PC-3 (cell line): ENCODE data around the gene CTPS1. TPM values are rescaled to one million over a fixed set of nuclear protein-coding genes. Genes with fewer than 3 reads are reported as not detected.

Source experiments
- ATAC-seq: fragments of 200-7000 bp; cut with Tn5 transposase; 2 replicates; pipeline ENCODE4 v1.9.1; 2020; ENCODE audit warnings: mild to moderate bottlenecking, moderate library complexity
- BruUV-seq: library from RNA; stranded (reverse); fragments of 400-500 nt; replicated peaks from 2 replicates; lab custom pipeline; 2021; lab: Mats Ljungman, UMichigan
- CTCF ChIA-PET: fragments of 300-600 bp; sonication (Branson Sonifier 250); formaldehyde crosslinking; loops from one replicate; lab custom pipeline; 2022; ENCODE audit warnings: antibody characterized with exemption; lab: Charles Lee
- POLR2A ChIA-PET: fragments of 300-600 bp; sonication (Branson Sonifier 250); formaldehyde crosslinking; loops from one replicate; lab custom pipeline; 2022; ENCODE audit warnings: antibody characterized with exemption; ENCODE audit not compliant: unreplicated experiment; lab: Charles Lee
- DNase-seq: peaks from one replicate; pipeline ENCODE4 v3.0.0-alpha.2; 2015
- H2AFZ ChIP-seq: fragments of 300-600 bp; sonication (generic); 2 replicates; pipeline ENCODE4 v1.6.0; 2016; ENCODE audit warnings: antibody characterized with exemption, low read length
- H3F3A ChIP-seq: fragments of 300-600 bp; sonication (generic); one replicate; pipeline ENCODE4 v1.6.0; 2017; ENCODE audit warnings: antibody characterized with exemption, low read length, control low read depth, mild to moderate bottlenecking; ENCODE audit not compliant: unreplicated experiment
- H3K27ac ChIP-seq: fragments of 300-600 bp; sonication (generic); 2 replicates; pipeline ENCODE4 v1.5.1; 2016; ENCODE audit warnings: mild to moderate bottlenecking, low read length
- H3K27me3 ChIP-seq: fragments of 300-600 bp; sonication (generic); 2 replicates; pipeline ENCODE4 v1.6.1; 2016; ENCODE audit warnings: low read length, mixed read lengths
- H3K36me3 ChIP-seq: fragments of 300-600 bp; sonication (generic); 2 replicates; pipeline ENCODE4 v1.6.1; 2016; ENCODE audit warnings: low read depth, mixed run types, low read length, mixed read lengths
- H3K4me1 ChIP-seq: fragments of 300-600 bp; sonication (generic); 2 replicates; pipeline ENCODE4 v1.5.1; 2016; ENCODE audit warnings: low read length; ENCODE audit not compliant: insufficient read depth
- H3K4me2 ChIP-seq: fragments of 300-600 bp; sonication (generic); 2 replicates; pipeline ENCODE4 v1.6.0; 2016; ENCODE audit warnings: low read length
- H3K4me3 ChIP-seq: fragments of 300-600 bp; sonication (generic); 2 replicates; pipeline ENCODE4 v1.5.1; 2016; ENCODE audit warnings: mild to moderate bottlenecking, low read length, mixed read lengths
- H3K79me2 ChIP-seq: fragments of 300-600 bp; sonication (generic); 2 replicates; pipeline ENCODE4 v1.6.1; 2017; ENCODE audit warnings: low read length, mixed read lengths
- H3K9ac ChIP-seq: fragments of 300-600 bp; sonication (generic); 2 replicates; pipeline ENCODE4 v1.6.0; 2016; ENCODE audit warnings: mild to moderate bottlenecking, low read length
- H3K9me2 ChIP-seq: fragments of 300-600 bp; sonication (generic); replicated peaks from 2 replicates; pipeline ENCODE4 v1.6.1; 2016; ENCODE audit warnings: mixed run types, low read length, mixed read lengths
- H3K9me3 ChIP-seq: fragments of 300-600 bp; sonication (generic); 2 replicates; pipeline ENCODE4 v1.6.1; 2016; ENCODE audit warnings: low read length, mixed read lengths
- H4K20me1 ChIP-seq: fragments of 300-600 bp; sonication (generic); 2 replicates; pipeline ENCODE4 v1.6.1; 2016; ENCODE audit warnings: low read length, mixed read lengths
- EZH2 ChIP-seq: fragments of 300-600 bp; sonication (generic); IDR thresholded peaks from one replicate; pipeline ENCODE4 v1.6.1; 2017; ENCODE audit warnings: antibody characterized with exemption, mild to moderate bottlenecking, low read length; ENCODE audit not compliant: unreplicated experiment
- EZH2phosphoT487 ChIP-seq: fragments of 300-600 bp; sonication (generic); IDR thresholded peaks from 2 replicates; pipeline ENCODE4 v1.6.1; 2018; ENCODE audit warnings: mild to moderate bottlenecking, antibody characterized with exemption, low read length, borderline replicate concordance
- intact Hi-C: fragments of 100-400 bp; cut with micrococcal nuclease; formaldehyde crosslinking; loops from 2 replicates; pipeline ENCODE4 v1.9.0; 2023
- total RNA-seq: library from RNA; depleted of rRNA; stranded (reverse); fragments of >200 nt; gene quantifications from 2 replicates; pipeline ENCODE4 v1.2.3, GENCODE V29; 2014
- TF ChIP-seq, protein P1 (sequence below): fragments of 300-600 bp; sonication (generic); conservative IDR thresholded peaks from 2 replicates; pipeline ENCODE4 v1.5.1; 2017; ENCODE audit warnings: antibody characterized with exemption, low read depth, mild to moderate bottlenecking, low read length

Gene CTPS1
- total RNA-seq, 1 experiment from 2014 or later, result 63.4 TPM

DNA sequence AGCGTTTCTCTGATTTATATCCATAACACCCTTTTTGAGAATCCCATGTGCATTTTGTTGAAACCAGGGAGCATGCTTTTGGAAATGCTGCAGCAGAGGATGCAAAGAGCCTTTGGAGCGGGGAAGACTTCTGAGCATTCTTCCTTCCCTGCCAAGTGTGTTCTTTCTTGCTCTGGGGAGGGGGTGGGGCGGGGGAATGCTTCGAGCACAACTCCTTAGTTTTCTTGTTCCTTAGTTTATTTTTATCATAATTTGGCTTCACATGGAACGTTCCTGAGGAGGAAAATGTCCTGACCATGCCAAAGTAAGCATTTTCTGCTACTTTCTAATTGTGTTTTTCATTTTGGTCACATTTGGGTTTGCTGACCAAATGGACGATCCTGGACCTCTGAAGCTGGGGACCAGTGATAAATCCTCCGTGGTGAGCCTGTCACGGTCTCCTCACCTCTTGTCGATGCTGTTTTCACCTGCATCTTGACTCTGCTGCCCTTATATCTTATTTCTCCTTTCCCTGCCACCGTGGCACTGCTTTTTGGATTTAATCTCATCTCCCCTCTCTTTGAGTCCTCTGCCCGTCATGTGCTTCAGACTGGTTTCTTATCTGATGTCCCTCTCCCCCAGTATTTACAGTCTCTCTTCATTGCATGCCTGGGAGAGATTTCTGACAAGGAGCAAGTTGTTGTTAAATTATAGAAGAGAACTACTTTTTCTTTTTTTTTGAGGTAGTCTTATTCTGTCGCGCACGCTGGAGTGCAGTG is 2.4 kb downstream of the CTPS1 start:
- Histone ChIP-seq H3K36me3 (peaks cover 46% of the 10 kb centered on the region), H3F3A (no peaks in the 10 kb centered on the region), H4K20me1 (peaks cover 41% of the 10 kb centered on the region), H3K9me3 (no peaks in the 10 kb centered on the region), H2AFZ (no peak overlapping the region), H3K4me1 (peaks cover 31% of the 10 kb centered on the region), H3K4me3 (peak overlapping the region; percentile 80), H3K4me2 (peak overlapping the region; percentile 88), H3K79me2 (peaks cover 68% of the 10 kb centered on the region), H3K9me2 (no peaks in the 10 kb centered on the region), H3K27ac (no peak overlapping the region), H3K27me3 (no peaks in the 10 kb centered on the region), H3K9ac (peak overlapping the region; percentile 94; the same call in 1 of the 2 replicates)
- TF ChIP-seq, protein P1, sequence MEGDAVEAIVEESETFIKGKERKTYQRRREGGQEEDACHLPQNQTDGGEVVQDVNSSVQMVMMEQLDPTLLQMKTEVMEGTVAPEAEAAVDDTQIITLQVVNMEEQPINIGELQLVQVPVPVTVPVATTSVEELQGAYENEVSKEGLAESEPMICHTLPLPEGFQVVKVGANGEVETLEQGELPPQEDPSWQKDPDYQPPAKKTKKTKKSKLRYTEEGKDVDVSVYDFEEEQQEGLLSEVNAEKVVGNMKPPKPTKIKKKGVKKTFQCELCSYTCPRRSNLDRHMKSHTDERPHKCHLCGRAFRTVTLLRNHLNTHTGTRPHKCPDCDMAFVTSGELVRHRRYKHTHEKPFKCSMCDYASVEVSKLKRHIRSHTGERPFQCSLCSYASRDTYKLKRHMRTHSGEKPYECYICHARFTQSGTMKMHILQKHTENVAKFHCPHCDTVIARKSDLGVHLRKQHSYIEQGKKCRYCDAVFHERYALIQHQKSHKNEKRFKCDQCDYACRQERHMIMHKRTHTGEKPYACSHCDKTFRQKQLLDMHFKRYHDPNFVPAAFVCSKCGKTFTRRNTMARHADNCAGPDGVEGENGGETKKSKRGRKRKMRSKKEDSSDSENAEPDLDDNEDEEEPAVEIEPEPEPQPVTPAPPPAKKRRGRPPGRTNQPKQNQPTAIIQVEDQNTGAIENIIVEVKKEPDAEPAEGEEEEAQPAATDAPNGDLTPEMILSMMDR, result no peak
- TF ChIP-seq EZH2 (no peak), EZH2phosphoT487 (no peak)
- BruUV-seq, result no TSS peak
- ATAC-seq (no peak), DNase-seq (no peak)
- ChIA-PET CTCF (interaction anchor here (0.9 kb wide), 1 partner anchor 22 kb away, joined by 4 read pairs; no protein-coding TSS in a partner anchor), POLR2A (no interaction called here)
- intact Hi-C loops, result loop anchor here (2.0 kb wide), 1 partner anchor 21 kb away; no protein-coding TSS in a partner anchor

DNA sequence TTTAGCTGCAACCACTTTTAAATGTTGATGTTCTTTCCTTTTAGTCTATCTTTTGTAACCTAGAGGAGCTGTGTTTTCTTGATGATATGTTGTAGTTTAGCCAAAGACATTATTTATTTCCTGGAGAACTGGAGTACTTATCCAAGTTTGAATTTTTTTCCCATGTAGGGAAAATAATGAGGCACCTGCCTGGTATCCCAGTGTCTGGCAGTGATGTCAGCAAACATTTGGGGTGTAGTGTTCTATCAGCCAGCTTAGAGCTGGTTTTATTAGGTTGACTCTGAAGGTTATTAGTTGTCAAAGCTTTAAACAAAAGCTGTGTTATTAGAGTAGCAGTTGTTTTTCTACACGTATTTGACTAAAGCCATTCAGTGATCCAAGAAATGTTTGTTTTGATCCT is 3.2 kb downstream of the CTPS1 start:
- no peak for ATAC-seq
- Histone ChIP-seq H3K79me2 (peaks cover 74% of the 10 kb centered on the region), H3K27ac (no peak overlapping the region)

More for the DNA sequence above, 3.2 kb downstream of the CTPS1 start:
- Histone ChIP-seq H3K4me3 (peak overlapping the region; percentile 80; the same call in 1 of the 2 replicates), H3K9me2 (no peaks in the 10 kb centered on the region), H2AFZ (no peak overlapping the region), H3F3A (no peaks in the 10 kb centered on the region), H3K4me2 (peak overlapping the region; percentile 88; the same call in 1 of the 2 replicates), H3K9me3 (no peaks in the 10 kb centered on the region), H3K36me3 (peaks cover 54% of the 10 kb centered on the region), H4K20me1 (peaks cover 41% of the 10 kb centered on the region), H3K9ac (no peak overlapping the region), H3K27me3 (no peaks in the 10 kb centered on the region), H3K4me1 (peaks cover 31% of the 10 kb centered on the region)
- intact Hi-C loops, result no loop called here
- no peak for DNase-seq
- BruUV-seq, result no TSS peak
- POLR2A ChIA-PET, result no interaction called here
- CTCF ChIA-PET, result interaction anchor here (0.9 kb wide), 1 partner anchor 21 kb away, joined by 4 read pairs; no protein-coding TSS in a partner anchor
- TF ChIP-seq EZH2 (no peak), EZH2phosphoT487 (no peak)
- TF ChIP-seq, protein P1, result no peak
